Measurements from ENCODE around the gene GPR137B. TPM values are rescaled to one million over a fixed set of nuclear protein-coding genes. Genes with fewer than 3 reads are reported as not detected.
A peak's percentile ranks its signal among the peaks of the same experiment; 100 is the strongest.

Gene GPR137B
- total RNA-seq, 6 experiments from 2014 or later, result 4.3 to 22.2 (median 7.6) TPM

GRCh38 chr1:236173174-236173767 lies 30.9 kb downstream of the GPR137B start:
- Histone ChIP-seq H3K9me3 (no peaks in the 10 kb centered on the region), H3K4me1 (no peaks in the 10 kb centered on the region), H3K4me3 (no peak overlapping the region), H3K36me3 (no peaks in the 10 kb centered on the region), H3K27me3 (no peaks in the 10 kb centered on the region), H3K27ac (no peak overlapping the region)
- WGBS (ENCODE audit: insufficient coverage, low coverage, low lambda C conversion rate, missing lambda C conversion rate), result 67% methylated on average over 5 of the region's 5 CpGs
- DNase-seq (no peak), ATAC-seq (no peak)
- intact Hi-C loops (cut with DNase I), result no loop called here
- no peak for TF ChIP-seq POLR2A (IDR thresholded peaks at IDR 0.05)
- TF ChIP-seq CTCF (IDR thresholded peaks at IDR 0.05), result no peak

GRCh38 chr1:236175642-236176336 lies 33.5 kb downstream of the GPR137B start:
- no peaks in the 10 kb centered on the region for H3K36me3 ChIP-seq
- intact Hi-C loops (cut with DNase I), result no loop called here
- WGBS (ENCODE audit: insufficient coverage, low coverage, low lambda C conversion rate, missing lambda C conversion rate), result 72% methylated on average over 5 of the region's 12 CpGs
- no peak for ATAC-seq
- no peak overlapping the region for H3K27ac ChIP-seq
- H3K4me1 ChIP-seq, result no peaks in the 10 kb centered on the region
- H3K4me3 ChIP-seq, result no peak overlapping the region
- no peaks in the 10 kb centered on the region for H3K9me3 ChIP-seq
- TF ChIP-seq CTCF (IDR thresholded peaks at IDR 0.05), result no peak
- no peak for TF ChIP-seq POLR2A (IDR thresholded peaks at IDR 0.05)
- no peak for DNase-seq
- H3K27me3 ChIP-seq, result no peaks in the 10 kb centered on the region

- peaks cover 0 to 6% (median 0%) of the 10 kb centered on the region in 4 donors for H3K36me3 ChIP-seq
- intact Hi-C loops (cut with DNase I), result no loop called here
- no peak overlapping the region for H3K4me3 ChIP-seq
- no peaks in the 10 kb centered on the region for H3K27me3 ChIP-seq
- WGBS (ENCODE audit: insufficient coverage, low coverage, low lambda C conversion rate, missing lambda C conversion rate), result 56% methylated on average over 10 of the region's 18 CpGs
- no peaks in the 10 kb centered on the region for H3K4me1 ChIP-seq
- DNase-seq, result no peak
- TF ChIP-seq CTCF (IDR thresholded peaks at IDR 0.05), result no peak
- no peak for TF ChIP-seq POLR2A (IDR thresholded peaks at IDR 0.05)
- H3K9me3 ChIP-seq, result no peaks in the 10 kb centered on the region
- H3K27ac ChIP-seq, result no peak overlapping the region
- ATAC-seq, result peak in 3 of 4 donors; percentile 12 to 75 (median 41)
Observed at GRCh38 chr1:236176337-236177336, 34.3 kb downstream of the GPR137B start.

GRCh38 chr1:236179634-236180033 lies 37.3 kb downstream of the GPR137B start:
- intact Hi-C loops (cut with DNase I), result no loop called here
- Histone ChIP-seq H3K9me3 (no peaks in the 10 kb centered on the region), H3K27ac (no peak overlapping the region), H3K36me3 (peaks cover 0 to 6% (median 0%) of the 10 kb centered on the region in 4 donors), H3K4me1 (no peaks in the 10 kb centered on the region), H3K4me3 (no peak overlapping the region), H3K27me3 (no peaks in the 10 kb centered on the region)
- TF ChIP-seq CTCF (IDR thresholded peaks at IDR 0.05) (no peak), POLR2A (IDR thresholded peaks at IDR 0.05) (no peak)
- DNase-seq (no peak), ATAC-seq (no peak)
- WGBS (ENCODE audit: insufficient coverage, low coverage, low lambda C conversion rate, missing lambda C conversion rate), result 100% methylated on average over 2 of the region's 6 CpGs

Measured in right lobe of liver (tissue), 6 donors.